Measurements from ENCODE around the gene ADGRL3. TPM values are rescaled to one million over a fixed set of nuclear protein-coding genes. Genes with fewer than 3 reads are reported as not detected.

The ADGRL3 gene
- total RNA-seq, 3 donors from 2014 or later = 4.3 to 10.8 (median 4.3) TPM

GRCh38 chr4:61468024-61468720 lies 268.0 kb downstream of the ADGRL3 start:
- H3K36me3 ChIP-seq (ENCODE audit: low read depth) = no peaks in the 10 kb centered on the region
- no peak overlapping the region for H3K4me3 ChIP-seq
- TF ChIP-seq CTCF (IDR thresholded peaks at IDR 0.05) = no peak
- ATAC-seq (no peak), DNase-seq (no peak)
- intact Hi-C loops (cut with DNase I, micrococcal nuclease) = no loop called here
- H3K4me1 ChIP-seq (ENCODE audit: low read depth) = no peaks in the 10 kb centered on the region
- H3K9me3 ChIP-seq = no peaks in the 10 kb centered on the region

- H3K36me3 ChIP-seq (ENCODE audit: low read depth) = no peaks in the 10 kb centered on the region
- DNase-seq = no peak
- no peaks in the 10 kb centered on the region for H3K9me3 ChIP-seq
- no peak for TF ChIP-seq CTCF (IDR thresholded peaks at IDR 0.05)
- H3K4me3 ChIP-seq = no peak overlapping the region
- no peaks in the 10 kb centered on the region for H3K4me1 ChIP-seq (ENCODE audit: low read depth)
- intact Hi-C loops (cut with DNase I, micrococcal nuclease) = no loop called here
- no peak for ATAC-seq
These were observed 273.2 kb downstream of the ADGRL3 start for GRCh38 chr4:61473306-61473705.

- ATAC-seq (no peak), DNase-seq (no peak)
- no peak for TF ChIP-seq CTCF (IDR thresholded peaks at IDR 0.05)
- Histone ChIP-seq H3K36me3 (ENCODE audit: low read depth) (no peaks in the 10 kb centered on the region), H3K4me1 (ENCODE audit: low read depth) (no peaks in the 10 kb centered on the region), H3K9me3 (no peaks in the 10 kb centered on the region), H3K4me3 (no peak overlapping the region)
- intact Hi-C loops (cut with DNase I, micrococcal nuclease) = no loop called here
These were observed 278.2 kb downstream of the ADGRL3 start for GRCh38 chr4:61478340-61478739.

GRCh38 chr4:61485056-61485455 lies 284.9 kb downstream of the ADGRL3 start:
- no peak overlapping the region for H3K4me3 ChIP-seq
- intact Hi-C loops (cut with DNase I, micrococcal nuclease) = no loop called here
- ATAC-seq (no peak), DNase-seq (no peak)
- no peaks in the 10 kb centered on the region for H3K9me3 ChIP-seq
- TF ChIP-seq CTCF (IDR thresholded peaks at IDR 0.05) = no peak
- H3K36me3 ChIP-seq (ENCODE audit: low read depth) = no peaks in the 10 kb centered on the region
- no peaks in the 10 kb centered on the region for H3K4me1 ChIP-seq (ENCODE audit: low read depth)

GRCh38 chr4:61489927-61490326 lies 289.8 kb downstream of the ADGRL3 start:
- Histone ChIP-seq H3K4me1 (ENCODE audit: low read depth) (no peaks in the 10 kb centered on the region), H3K9me3 (no peaks in the 10 kb centered on the region), H3K36me3 (ENCODE audit: low read depth) (no peaks in the 10 kb centered on the region), H3K4me3 (no peak overlapping the region)
- no peak for DNase-seq
- no peak for ATAC-seq
- TF ChIP-seq CTCF (IDR thresholded peaks at IDR 0.05) = no peak
- intact Hi-C loops (cut with DNase I, micrococcal nuclease) = no loop called here

- ATAC-seq (no peak), DNase-seq (no peak)
- TF ChIP-seq CTCF (IDR thresholded peaks at IDR 0.05) = no peak
- Histone ChIP-seq H3K4me1 (ENCODE audit: low read depth) (no peaks in the 10 kb centered on the region), H3K9me3 (no peaks in the 10 kb centered on the region), H3K36me3 (ENCODE audit: low read depth) (no peaks in the 10 kb centered on the region), H3K4me3 (no peak overlapping the region)
- intact Hi-C loops (cut with DNase I, micrococcal nuclease) = no loop called here
These were observed 292.9 kb downstream of the ADGRL3 start for GRCh38 chr4:61493041-61493440.
